Measurements from ENCODE around the gene SH3RF3.

GRCh38 chr2:109220860-109221259 is 91.9 kb downstream of the SH3RF3 start:
- no peak for TF ChIP-seq POLR2A (IDR thresholded peaks at IDR 0.05; ENCODE audit: low read depth, low read length)
- TF ChIP-seq POLR2AphosphoS5 (IDR thresholded peaks at IDR 0.05; ENCODE audit: low read depth, low read length) = no peak
- no peak for TF ChIP-seq TAF1 (IDR thresholded peaks at IDR 0.05; ENCODE audit: low read depth, low read length)
- no peak for TF ChIP-seq PAX5 (IDR thresholded peaks at IDR 0.05; ENCODE audit: insufficient read depth, low read length, severe bottlenecking)
